ENCODE results near the gene ATAT1.

Gene ATAT1

DNA sequence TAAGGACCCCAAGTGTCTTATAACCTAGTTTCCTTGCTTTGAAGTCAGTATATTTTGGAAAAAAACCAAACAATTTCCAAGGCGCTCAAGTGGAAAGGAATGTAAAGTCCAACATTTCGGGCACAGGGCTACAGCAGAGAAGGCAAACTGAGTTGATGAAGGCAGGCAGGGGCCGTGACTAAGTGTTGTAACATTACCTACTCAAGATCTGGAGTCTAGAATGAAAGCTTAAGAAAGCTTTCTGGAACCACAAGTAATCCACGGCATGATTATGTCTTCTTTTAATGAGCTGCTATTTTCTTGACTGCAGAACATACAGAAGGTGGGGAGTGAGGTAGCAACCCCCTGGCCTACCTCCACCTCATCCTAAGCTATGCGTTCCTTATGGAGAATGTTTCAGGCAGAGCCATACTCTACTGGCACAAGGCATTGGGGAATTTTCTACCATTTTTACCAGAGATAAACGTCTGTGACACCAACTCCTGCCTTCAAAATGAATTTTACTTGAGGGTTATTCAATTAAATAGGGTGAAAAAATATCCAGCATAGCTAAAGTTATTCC lies 13.9 kb upstream of the ATAT1 start:
- in situ Hi-C loops (cut with MboI; ENCODE audit: low sequenced_read_pairs): no loop called here

DNA sequence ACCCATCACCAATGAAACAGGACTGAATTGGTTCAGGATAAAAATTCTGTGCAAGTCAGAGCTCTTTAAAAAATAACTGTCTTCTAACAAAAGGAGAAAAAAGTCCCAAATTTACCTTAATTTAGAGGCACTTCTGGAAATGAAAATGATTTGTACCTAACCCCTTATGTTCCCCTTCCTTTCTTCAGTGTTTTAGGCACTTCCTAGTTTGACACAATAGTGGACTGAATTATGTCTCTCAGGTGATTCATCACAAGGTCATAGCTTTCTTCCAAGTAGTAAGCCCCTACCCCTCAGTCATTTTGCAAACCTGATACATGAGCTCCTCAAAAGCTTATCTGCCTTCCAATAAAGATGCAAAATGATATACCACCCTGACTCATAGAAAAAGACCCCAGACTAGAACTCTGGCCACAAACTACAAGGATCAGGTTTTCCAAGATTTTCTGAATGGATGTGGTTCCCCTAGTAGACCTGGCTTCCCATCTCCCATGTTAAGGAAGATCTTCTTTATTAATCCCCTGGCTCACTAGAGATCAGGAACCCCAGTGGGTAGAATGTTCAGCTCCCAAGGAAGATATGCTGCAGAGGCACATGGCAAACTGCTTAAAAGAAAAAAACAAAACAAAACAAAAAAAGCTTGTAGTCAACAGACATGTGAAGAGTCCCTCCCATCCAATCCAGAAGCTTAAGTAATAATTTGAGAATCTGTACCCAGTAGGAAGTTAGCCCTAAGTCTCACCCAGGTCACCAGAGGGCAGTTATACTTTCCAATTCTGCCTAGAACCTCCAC lies 13.2 kb upstream of the ATAT1 start:
- in situ Hi-C loops (cut with MboI; ENCODE audit: low sequenced_read_pairs): no loop called here

DNA sequence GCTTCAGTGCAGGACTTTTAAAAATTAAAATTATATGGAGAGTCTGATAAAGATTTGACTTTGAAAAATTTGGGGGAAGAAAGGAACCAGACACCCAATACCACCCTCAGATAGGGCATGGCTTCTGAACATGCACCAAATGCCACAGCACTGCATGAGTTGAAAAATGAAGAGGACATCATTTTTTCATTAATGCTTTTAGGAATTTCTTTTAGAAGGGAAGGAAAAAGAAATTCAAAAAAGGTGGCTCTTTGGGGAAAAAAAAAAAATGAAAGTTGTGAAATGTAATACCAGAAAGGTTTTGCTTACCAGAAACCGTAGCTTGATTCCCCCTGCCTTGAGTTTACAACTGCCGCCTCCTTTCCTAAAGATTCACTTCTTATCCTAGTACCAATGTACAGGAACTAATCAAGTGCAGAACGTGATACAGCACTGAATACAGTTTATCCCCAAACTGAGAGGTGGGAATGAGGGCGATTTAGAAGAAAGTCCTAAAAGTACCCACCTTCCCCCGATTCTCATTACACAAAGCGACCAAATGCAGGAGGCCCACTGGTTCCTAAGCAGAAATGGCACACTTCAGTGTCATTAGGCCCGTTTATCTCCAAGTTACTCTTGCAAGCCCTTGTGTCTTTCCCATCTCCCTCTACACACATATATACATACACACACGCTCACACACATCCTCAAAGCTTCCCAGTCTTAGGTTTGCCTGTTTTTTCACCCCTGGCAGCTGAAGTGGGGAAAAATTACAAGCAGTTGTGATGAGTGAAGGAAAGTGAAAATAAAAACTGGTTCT lies 12.4 kb upstream of the ATAT1 start:
- in situ Hi-C loops (cut with MboI; ENCODE audit: low sequenced_read_pairs): no loop called here

DNA sequence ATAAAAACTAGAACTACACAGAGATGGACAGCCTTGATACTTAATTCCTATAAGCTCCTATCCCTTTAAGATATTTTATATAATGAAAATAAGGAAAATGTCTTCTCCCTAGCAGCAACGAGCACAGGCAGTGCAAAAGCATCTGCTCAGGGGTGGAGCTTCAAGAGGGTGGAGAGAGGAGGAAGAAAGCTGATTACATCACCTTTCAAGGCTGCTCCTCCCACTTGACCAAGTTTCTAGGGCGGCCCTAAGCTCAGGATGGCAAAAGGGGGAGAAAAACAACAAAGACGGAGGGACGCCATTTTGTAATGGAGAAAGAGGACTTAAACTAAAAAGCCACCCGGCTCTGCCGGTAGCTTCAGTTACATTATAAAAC lies 11.8 kb upstream of the ATAT1 start:
- in situ Hi-C loops (cut with MboI; ENCODE audit: low sequenced_read_pairs): no loop called here

DNA sequence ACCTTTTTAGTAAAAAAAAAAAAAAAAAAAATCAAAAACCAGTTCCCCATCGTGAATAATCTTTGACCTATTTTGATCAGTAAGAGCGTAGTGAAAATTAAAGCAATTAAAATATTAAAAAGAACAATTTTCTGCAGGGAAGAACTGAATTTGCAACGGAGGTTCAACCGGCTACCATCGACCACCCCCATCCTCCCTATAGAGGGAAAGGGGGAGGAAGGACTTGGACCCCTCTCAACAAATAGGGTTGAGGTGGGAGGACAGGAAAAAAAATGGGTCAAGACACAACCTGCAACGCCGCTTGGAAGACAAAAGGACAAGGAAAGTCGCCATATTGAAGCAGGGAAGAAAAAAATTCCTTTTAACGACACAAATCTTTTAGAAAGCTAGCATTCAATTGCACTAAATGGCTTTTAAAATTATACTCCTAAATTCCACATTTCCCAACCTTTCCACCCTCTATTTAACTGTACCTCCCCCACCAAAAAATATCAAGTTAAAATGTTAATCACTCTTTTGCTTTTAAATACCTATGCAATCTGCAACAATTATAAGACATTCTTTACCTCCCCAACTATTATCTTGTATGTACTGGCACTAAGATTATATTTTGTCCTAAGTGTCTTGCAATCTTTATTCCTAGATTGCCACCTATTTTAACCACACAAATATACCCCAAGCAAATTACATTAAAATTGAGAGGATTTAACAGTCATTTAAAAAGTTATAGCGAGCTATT lies 11.3 kb upstream of the ATAT1 start:
- in situ Hi-C loops (cut with MboI; ENCODE audit: low sequenced_read_pairs): no loop called here

DNA sequence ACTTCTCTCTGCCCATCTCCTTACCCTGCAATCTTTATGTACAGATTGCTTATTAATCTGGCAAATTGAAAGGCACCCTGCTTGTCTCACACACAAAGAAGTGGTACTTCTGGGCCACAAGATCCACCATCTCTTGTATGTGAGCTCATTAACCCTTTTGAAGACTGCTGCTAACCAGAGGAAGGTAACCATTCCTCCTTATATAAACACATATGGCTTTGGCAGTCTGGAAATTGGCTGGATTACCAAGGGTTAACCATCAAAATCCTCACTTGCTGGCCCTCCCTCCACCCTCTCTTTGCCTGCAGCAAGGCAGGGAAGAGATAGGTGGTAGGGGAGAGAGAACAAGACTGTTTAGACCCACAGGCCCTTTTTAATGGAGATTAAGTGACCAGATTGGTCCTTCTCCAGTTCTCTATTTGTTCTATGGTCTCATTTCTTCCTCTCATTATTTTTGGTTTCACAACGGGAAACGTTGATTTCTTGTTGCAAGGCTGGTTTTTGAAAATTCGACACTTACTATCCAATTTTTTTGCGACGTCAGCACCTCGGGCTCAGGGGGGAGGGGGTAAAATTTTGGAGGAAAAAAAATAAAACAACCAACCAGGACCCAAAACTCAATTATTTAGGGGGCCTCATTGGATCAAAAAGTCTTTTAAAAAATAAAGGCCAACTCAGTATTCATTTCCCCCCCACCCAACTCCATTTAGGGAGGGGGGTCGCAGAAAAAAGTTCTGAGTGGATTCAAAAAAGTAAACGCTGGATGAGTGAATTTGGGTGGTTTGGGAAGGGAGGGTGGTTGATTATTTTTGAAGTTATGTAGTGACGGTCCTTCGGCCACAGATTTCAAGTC lies 10.5 kb upstream of the ATAT1 start:
- in situ Hi-C loops (cut with MboI; ENCODE audit: low sequenced_read_pairs): no loop called here

DNA sequence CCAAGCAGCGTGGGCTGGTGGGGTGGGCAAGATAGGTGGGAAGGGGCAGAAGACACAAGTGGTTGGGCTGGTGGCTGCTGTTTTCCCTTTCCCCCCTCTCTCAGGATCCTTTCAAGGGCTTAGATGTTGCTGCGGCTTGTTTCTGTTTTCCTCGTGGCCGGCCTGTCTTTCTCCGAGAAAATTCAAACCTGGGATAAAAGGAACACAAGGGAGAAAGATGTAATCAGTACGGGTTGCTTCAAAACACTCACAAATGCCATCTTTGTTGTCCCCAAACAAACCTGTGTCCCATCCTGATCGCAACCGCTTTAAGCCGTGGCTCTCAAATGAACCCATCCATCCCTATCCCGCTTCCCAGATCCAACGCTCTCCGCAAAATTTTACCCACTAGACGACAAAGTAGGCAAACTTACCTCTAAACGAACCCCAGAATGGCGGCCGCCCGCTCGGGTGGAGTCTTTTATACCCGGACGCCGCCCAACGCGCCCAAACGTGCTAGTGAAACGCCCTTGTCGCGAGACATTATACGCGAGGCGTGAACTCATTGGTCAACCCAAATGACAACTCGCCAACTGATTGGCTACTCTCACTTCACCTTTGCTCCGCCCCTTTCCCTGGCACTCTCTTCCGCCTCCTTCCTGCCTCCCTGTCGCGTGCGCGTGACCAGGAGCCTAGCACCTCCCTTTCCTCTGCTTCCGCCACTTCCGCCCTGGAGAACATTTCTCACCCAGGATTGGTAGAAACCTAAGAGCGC lies 9.7 kb upstream of the ATAT1 start, which contains the start of gene PPP1R10:
TSS of gene PPP1R10 (minus strand) at position 433 of the 754 bp plus-strand sequence. CDS start 7,299 bp downstream, outside the sequence.
- in situ Hi-C loops (cut with MboI; ENCODE audit: low sequenced_read_pairs): no loop called here

DNA sequence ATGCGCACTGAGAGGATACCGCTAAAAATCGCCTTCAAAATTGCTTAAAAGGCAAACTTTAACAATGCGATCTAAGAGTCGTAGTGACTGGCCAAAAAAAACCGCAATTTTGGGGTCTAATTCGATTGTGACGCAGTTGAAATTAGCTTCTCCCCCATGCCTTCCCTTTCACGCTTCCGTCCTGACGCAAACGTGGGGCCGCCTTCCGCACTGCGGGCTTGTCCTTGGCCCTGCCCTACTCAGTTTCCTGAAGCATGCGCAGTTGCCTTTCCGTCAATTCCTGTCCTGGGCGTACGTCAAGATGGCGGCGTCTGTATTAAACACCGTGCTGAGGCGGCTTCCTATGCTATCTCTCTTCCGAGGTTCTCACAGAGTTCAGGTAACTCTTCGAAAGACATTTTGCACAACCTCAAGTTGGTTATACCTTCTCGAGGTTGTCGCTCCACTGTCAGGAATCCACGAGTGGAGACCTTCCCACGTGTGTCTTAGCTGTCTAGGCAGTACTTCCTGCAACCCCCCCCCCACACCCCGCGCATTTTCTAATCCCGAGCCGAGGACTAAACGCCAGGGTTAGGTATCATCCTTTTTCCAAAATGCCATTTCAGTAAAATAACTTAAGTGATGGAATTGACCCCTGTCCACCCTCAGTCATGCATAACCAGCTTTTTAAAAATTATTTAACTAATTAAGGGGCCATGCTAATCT lies 9.0 kb upstream of the ATAT1 start, which contains the start of gene MRPS18B:
TSS of gene MRPS18B (plus strand) at position 276 of the 705 bp plus-strand sequence. CDS start at position 302, 26 bp downstream.
- in situ Hi-C loops (cut with MboI; ENCODE audit: low sequenced_read_pairs): no loop called here

DNA sequence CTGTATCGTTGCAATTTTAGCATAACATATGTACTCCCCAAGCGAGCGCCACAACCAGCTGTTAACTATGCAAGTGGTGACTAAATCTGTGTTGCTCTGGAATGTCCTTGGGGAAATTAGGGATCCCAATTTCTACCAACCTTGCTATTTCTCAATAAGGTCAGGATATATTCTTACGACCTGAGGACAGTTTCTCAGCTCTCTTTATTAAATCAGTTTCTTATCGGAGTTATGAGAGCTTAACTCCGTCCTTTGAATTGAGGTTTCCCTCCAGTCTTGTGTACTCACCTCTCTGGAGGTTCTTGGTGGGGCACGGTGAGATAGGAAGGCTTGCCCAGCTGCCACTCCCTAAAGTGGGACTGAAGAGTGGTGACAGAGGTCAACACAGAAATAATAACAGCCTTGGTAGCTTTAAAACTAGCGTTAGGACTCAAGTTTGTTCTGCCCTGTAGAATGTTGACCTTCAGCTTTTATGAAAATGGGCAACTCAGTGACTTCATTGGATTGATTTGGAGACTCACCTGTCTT lies 8.3 kb upstream of the ATAT1 start:
- in situ Hi-C loops (cut with MboI; ENCODE audit: low sequenced_read_pairs): no loop called here

DNA sequence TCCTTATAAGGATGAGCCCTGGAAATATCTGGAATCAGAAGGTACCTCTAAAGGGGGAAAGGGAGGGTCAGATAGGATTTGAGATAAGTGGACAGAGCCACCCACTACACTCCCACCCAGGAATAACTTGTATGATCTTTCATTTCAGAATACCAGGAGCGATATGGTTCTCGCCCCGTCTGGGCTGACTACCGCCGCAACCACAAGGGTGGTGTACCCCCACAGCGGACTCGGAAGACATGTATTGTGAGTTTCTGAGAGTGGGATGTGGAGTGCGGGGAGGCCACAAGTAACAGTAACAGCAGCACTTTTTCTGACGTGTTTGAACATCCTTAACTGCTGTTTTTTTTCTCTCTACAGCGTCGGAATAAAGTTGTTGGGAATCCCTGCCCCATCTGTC lies 7.1 kb upstream of the ATAT1 start:
- in situ Hi-C loops (cut with MboI; ENCODE audit: low sequenced_read_pairs): no loop called here

DNA sequence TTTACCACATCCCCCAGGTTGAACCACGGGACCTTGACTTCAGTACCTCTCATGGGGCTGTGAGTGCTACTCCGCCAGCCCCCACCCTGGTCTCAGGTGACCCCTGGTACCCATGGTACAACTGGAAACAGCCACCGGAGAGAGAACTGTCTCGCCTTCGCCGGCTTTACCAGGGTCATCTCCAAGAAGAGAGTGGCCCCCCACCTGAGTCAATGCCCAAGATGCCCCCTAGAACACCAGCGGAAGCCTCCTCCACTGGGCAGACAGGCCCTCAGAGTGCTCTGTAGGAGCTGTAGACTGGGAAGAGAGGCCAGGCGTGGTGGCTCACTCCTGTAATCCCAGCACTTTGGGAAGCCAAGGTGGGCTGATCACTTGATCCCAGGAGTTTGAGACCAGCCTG lies 1.2 kb upstream of the ATAT1 start:
- in situ Hi-C loops (cut with MboI; ENCODE audit: low sequenced_read_pairs): no loop called here

DNA sequence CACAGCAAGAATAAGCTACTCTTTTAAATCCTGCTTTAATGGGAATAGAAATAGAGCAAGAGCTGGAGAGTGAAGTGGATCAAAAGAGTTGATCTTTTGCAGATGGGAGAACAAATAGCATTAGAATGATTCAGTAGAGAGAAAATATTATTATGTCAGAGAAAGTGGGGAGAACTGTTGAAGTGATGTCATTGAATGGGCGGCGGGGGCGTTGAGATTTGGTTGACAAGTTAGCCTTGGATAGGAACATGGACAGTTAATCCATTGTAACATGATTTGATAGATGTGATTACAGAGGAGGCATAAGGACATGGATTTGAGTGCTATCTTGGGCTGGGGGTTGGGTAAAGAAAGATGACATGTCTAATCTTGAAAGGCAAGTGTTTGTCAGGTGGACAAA lies 9.2 kb downstream of the ATAT1 start:
- in situ Hi-C loops (cut with MboI; ENCODE audit: low sequenced_read_pairs): no loop called here

DNA sequence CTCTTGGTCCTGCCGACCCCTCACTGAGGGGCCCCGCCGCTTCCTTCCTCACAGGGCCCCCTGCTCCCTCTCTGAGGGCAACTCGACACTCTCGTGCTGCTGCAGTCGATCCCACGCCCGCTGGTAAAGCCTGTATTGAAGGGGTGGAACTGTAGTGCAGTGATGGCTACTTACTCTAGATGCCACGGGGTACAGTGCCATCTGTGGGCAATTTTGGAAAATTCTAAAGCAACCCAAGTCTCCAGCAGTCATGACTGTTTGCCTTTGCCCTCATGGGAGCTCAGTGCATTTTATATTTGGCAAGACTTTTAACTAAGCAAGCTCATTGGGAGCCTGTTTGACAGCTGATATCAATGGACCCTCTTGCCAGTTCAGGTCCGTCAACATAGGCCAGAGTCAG lies 13.8 kb downstream of the ATAT1 start:
- in situ Hi-C loops (cut with MboI; ENCODE audit: low sequenced_read_pairs): no loop called here

DNA sequence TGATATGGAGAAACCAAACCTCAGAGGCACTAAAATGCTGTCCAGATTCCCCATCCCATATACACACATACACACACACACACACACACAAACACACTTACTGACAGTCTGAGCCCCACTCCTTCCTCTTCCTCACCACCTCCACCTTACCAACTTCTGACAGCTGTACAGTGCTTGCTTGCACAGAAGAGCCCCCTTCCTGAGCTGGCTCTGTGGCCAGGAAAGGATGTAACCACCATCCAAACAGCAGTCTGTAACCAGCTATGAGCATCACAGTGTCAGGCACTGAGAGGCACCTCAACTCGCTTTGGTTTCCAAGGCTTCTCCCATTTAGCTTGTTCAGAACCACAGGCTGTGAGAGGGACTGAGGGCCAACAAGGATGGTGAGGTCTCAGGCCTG lies 14.4 kb downstream of the ATAT1 start:
- in situ Hi-C loops (cut with MboI; ENCODE audit: low sequenced_read_pairs): no loop called here

DNA sequence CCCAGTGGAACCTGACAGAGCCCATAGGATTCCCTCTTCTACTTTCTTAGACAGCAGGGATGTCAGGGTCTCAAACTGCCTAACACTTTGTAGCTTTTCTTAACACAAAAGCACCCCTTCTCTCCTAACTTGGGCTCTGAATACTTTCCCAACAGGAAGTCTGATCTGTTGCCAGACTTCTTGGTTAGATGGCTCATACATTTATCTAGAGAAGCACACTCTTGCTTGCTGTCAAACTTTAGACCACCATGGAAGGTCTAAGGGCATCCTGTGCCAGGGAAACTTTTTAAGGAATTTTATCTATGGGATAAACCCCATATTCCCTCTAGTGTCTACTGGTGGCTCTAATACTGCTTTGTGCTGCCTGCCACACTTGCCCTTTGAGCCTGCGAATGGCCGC lies 17.0 kb downstream of the ATAT1 start:
- in situ Hi-C loops (cut with MboI; ENCODE audit: low sequenced_read_pairs): no loop called here

DNA sequence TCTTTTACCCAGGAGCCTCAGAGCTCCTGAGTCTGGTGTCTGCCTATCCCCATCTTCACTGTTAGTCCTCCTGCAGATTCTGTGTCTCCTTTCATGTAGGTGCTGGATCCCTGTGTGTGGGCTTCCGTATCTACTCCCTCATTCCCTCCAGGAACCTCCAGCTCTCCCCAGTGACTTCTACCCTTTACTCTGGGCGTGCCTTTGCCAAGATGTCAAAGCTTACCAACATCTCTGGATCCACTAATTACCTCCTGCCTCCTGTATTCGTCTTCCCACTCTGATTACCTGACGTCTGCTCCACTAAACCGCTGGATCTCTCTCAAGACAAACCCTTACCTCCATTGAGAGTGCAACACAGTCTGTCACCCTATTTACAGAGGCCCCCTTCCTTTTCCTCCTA lies 18.1 kb downstream of the ATAT1 start:
- in situ Hi-C loops (cut with MboI; ENCODE audit: low sequenced_read_pairs): no loop called here

DNA sequence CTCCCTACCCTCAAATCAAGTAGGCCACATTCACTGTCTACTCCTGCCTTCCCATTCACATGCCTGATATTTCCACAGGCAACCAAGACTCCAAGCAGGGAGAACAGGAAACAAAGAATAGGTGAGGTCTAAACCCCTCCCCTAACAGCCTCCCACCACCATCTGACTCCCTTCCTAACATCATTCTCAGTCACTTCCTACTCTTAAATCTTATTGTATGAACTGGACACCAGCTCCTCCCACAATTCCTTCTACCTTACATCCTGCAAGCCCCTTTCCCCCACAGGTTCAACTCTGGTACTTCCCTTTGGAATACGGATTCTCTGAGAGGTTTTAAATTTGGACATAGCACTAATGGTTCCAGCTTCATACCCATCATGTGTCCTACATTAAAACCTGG lies 19.3 kb downstream of the ATAT1 start:
- in situ Hi-C loops (cut with MboI; ENCODE audit: low sequenced_read_pairs): no loop called here

DNA sequence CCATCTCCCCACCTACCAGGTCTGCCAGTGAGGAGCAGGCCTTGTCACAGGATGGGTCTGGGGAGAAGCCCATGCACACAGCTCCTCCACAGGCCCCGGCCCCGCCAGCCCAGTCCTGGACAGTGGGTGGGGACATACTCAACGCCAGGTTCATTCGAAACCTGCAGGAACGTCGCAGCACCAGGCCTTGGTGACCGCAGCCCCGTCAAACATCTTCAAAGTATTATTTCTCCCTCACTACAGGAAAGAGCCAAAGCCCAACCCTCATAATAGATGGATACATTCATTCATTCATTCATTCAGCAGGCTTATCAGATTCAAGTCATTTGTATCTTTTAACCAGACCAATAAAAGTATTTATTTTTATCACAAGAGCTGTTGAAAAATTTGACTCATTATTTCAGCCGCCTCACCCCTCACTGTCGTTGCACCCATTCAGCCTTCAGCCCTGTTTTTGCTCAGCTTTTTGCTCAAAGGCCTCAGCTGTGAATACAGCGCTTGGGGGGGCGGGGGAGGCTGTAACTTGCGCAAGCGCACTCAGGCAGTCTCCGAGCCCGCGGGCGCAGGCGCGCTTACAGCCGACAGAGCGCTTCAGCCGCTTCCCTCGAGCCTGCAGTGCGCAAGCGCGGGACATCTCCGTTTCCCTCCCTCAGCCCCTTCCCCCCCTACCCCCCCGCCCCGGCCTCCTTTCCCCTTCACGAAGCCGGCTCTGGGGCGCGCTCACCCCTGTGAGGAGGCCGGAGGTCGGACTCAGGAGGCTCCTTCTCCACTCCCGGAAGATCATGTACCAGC lies 20.0 kb downstream of the ATAT1 start, which contains the start of gene C6orf136:
TSS of gene C6orf136 (plus strand) at position 684 of the 792 bp plus-strand sequence. CDS start at position 783, 99 bp downstream.
- in situ Hi-C loops (cut with MboI; ENCODE audit: low sequenced_read_pairs): no loop called here

Data from HL-60/S4 treated with phorbol 12-myristate 13-acetate at 8.2 ng/mL for 4 days and 3 days (cell line).